HCT116 (cell line): Measurements from ENCODE around the gene POU3F2. TPM values are rescaled to one million over a fixed set of nuclear protein-coding genes. Genes with fewer than 3 reads are reported as not detected.

ENCODE experiments used
- ATAC-seq: fragments of 200-7000 bp; cut with Tn5 transposase; 2 replicates; pipeline ENCODE4 v1.9.1; 2020; ENCODE audit warnings: mild to moderate bottlenecking, moderate library complexity
- BruUV-seq: library from RNA; stranded (reverse); fragments of 400-500 nt; replicated peaks from 2 replicates; lab custom pipeline; 2021; lab: Mats Ljungman, UMichigan
- CTCF ChIA-PET: fragments of 300-600 bp; sonication (Branson Sonifier 250); formaldehyde crosslinking; loops from one replicate; lab custom pipeline; 2021; ENCODE audit warnings: antibody characterized with exemption; lab: Charles Lee
- POLR2A ChIA-PET: fragments of 300-600, 350-600 bp; sonication (Branson Sonifier 250); formaldehyde crosslinking; loops from one replicate; lab custom pipeline; 2021; ENCODE audit warnings: antibody characterized with exemption; lab: Charles Lee
- RAD21 ChIA-PET, 2 experiments: fragments of 300-600 bp; sonication (Branson Sonifier 250); formaldehyde crosslinking; loops; one replicate each; lab custom pipeline; 2023; ENCODE audit warnings: low total read pairs in 2 of 2; ENCODE audit not compliant: uncharacterized antibody in 2 of 2, unreplicated experiment in 2 of 2, low non-redundant PET in 1 of 2; lab: Charles Lee
- DNase-seq: peaks from one replicate; pipeline ENCODE4 v3.0.0-alpha.2; 2010; ENCODE audit warnings: low read depth, low spot score
- H2AFZ ChIP-seq: fragments of 200-600 bp; shearing (Covaris generic), sonication (generic); 2 replicates; pipeline ENCODE4 v1.6.1; 2017; ENCODE audit warnings: low read depth, mixed run types, mixed read lengths, antibody characterized with exemption, low read length; ENCODE audit not compliant: poor library complexity, severe bottlenecking
- H3K27ac ChIP-seq: 2 replicates; pipeline ENCODE4 v1.5.1; 2012; ENCODE audit warnings: low read depth, low read length
- H3K27me3 ChIP-seq: fragments of 200-600 bp; sonication (generic); 2 replicates; pipeline ENCODE4 v1.6.1; 2016; ENCODE audit warnings: mixed run types, low read length, mixed read lengths; ENCODE audit not compliant: insufficient read depth
- H3K36me3 ChIP-seq, 2 experiments: fragments of 200-500 bp in 1 of 2; fragments of 200-600 bp in 1 of 2; sonication (Bioruptor generic) in 1 of 2; sonication (generic) in 1 of 2; 2 replicates each; pipeline versions ENCODE4 v1.5.1 to v1.6.1; 2014 to 2016; ENCODE audit warnings: low read length in 2 of 2, inconsistent platforms in 1 of 2, mixed read lengths in 1 of 2, mixed run types in 1 of 2; ENCODE audit not compliant: insufficient read depth in 2 of 2, control insufficient read depth in 1 of 2
- H3K4me1 ChIP-seq, 2 experiments: fragments of 200-600 bp in 1 of 2; sonication (generic) in 1 of 2; 2 replicates each; pipeline versions ENCODE4 v1.5.1 to v1.6.1; 2012 to 2017; ENCODE audit warnings: low read length in 2 of 2, inconsistent platforms in 1 of 2, mild to moderate bottlenecking in 1 of 2, mixed read lengths in 1 of 2, mixed run types in 1 of 2, moderate library complexity in 1 of 2; ENCODE audit not compliant: insufficient read depth in 2 of 2, control insufficient read depth in 1 of 2
- H3K4me2 ChIP-seq: fragments of 200-600 bp; sonication (generic); 2 replicates; pipeline ENCODE4 v1.6.1; 2017; ENCODE audit warnings: mixed run types, low read length, mixed read lengths
- H3K4me3 ChIP-seq, 2 experiments: fragments of 200-600 bp in 1 of 2; sonication (generic) in 1 of 2; replicated peaks in 1 of 2; 2 replicates each; pipeline ENCODE4 v1.5.1; 2011 to 2016; ENCODE audit warnings: low read length in 2 of 2, control low read depth in 1 of 2, low read depth in 1 of 2, mild to moderate bottlenecking in 1 of 2, mixed read lengths in 1 of 2, mixed run types in 1 of 2
- H3K79me2 ChIP-seq: fragments of 200-600 bp; sonication (generic); 2 replicates; pipeline ENCODE4 v1.6.1; 2017; ENCODE audit warnings: mild to moderate bottlenecking, mixed run types, low read length, moderate library complexity, mixed read lengths; ENCODE audit not compliant: insufficient read depth
- H3K9ac ChIP-seq: fragments of 200-600 bp; sonication (generic); 2 replicates; pipeline ENCODE4 v1.6.1; 2016; ENCODE audit warnings: low read length, mixed read lengths
- H3K9me2 ChIP-seq: fragments of 200-600 bp; sonication (generic), shearing (Covaris generic); 2 replicates; pipeline ENCODE4 v1.6.1; 2017; ENCODE audit warnings: mixed run types, mild to moderate bottlenecking, moderate library complexity; ENCODE audit not compliant: insufficient read depth
- H3K9me3 ChIP-seq, 2 experiments: fragments of 200-500 bp in 1 of 2; fragments of 200-600 bp in 1 of 2; sonication (Bioruptor generic) in 1 of 2; sonication (generic) in 1 of 2; 2 replicates each; pipeline ENCODE4 v1.6.1; 2014 to 2017; ENCODE audit warnings: low read length in 2 of 2, mixed read lengths in 2 of 2, inconsistent platforms in 1 of 2, low read depth in 1 of 2, mild to moderate bottlenecking in 1 of 2, mixed run types in 1 of 2, moderate library complexity in 1 of 2; ENCODE audit not compliant: control insufficient read depth in 1 of 2, insufficient read depth in 1 of 2
- H4K20me1 ChIP-seq: fragments of 200-600 bp; sonication (generic), shearing (Covaris generic); 2 replicates; pipeline ENCODE4 v1.6.1; 2017; ENCODE audit warnings: mixed run types, mild to moderate bottlenecking, moderate library complexity; ENCODE audit not compliant: insufficient read depth
- CBX3 ChIP-seq: IDR thresholded peaks from 2 replicates; pipeline ENCODE4 v1.6.1; 2012; ENCODE audit warnings: low read depth
- CEBPB ChIP-seq: IDR thresholded peaks from 2 replicates; pipeline ENCODE4 v1.6.1; 2012; ENCODE audit warnings: low read depth
- CTCF ChIP-seq, 3 experiments: fragments of 200-600 bp in 1 of 3; sonication (generic) in 1 of 3; IDR thresholded peaks in 2 of 3; conservative IDR thresholded peaks in 1 of 3; 2 replicates each; pipeline ENCODE4 v1.5.1; 2012 to 2017; ENCODE audit warnings: low read depth in 2 of 3, low read length in 2 of 3, antibody characterized with exemption in 1 of 3, borderline replicate concordance in 1 of 3, control low read depth in 1 of 3, mild to moderate bottlenecking in 1 of 3, mixed read lengths in 1 of 3, mixed run types in 1 of 3, moderate library complexity in 1 of 3; ENCODE audit not compliant: insufficient read depth in 1 of 3
- EGR1 ChIP-seq: IDR thresholded peaks from 2 replicates; pipeline ENCODE4 v1.6.1; 2012; ENCODE audit warnings: low read depth
- ELF1 ChIP-seq: IDR thresholded peaks from 2 replicates; pipeline ENCODE4 v1.6.1; 2012; ENCODE audit warnings: low read depth, borderline replicate concordance
- EZH2 ChIP-seq: fragments of 200-600 bp; sonication (generic); IDR thresholded peaks from 2 replicates; pipeline ENCODE4 v1.6.1; 2017; ENCODE audit warnings: antibody characterized with exemption, mixed run types
- JUND ChIP-seq: IDR thresholded peaks from 2 replicates; pipeline ENCODE4 v1.6.1; 2012
- POLR2A ChIP-seq: IDR thresholded peaks from 2 replicates; pipeline ENCODE4 v1.7.0; 2011; ENCODE audit warnings: borderline replicate concordance; ENCODE audit not compliant: insufficient read depth, insufficient read length; ENCODE audit errors: extremely low read depth
- RAD21 ChIP-seq: IDR thresholded peaks from 2 replicates; pipeline ENCODE4 v1.6.1; 2012; ENCODE audit warnings: low read depth, mild to moderate bottlenecking
- REST ChIP-seq: IDR thresholded peaks from 2 replicates; pipeline ENCODE4 v1.6.1; 2012; ENCODE audit warnings: low read depth
- SIN3A ChIP-seq: IDR thresholded peaks from 2 replicates; pipeline ENCODE4 v1.6.1; 2012; ENCODE audit warnings: low read depth
- SP1 ChIP-seq: IDR thresholded peaks from 2 replicates; pipeline ENCODE4 v1.6.1; 2012; ENCODE audit warnings: low read depth
- SRF ChIP-seq: IDR thresholded peaks from 2 replicates; pipeline ENCODE4 v1.6.1; 2012; ENCODE audit warnings: low read depth
- ZFX ChIP-seq: fragments of 450-650 bp; IDR thresholded peaks from 2 replicates; pipeline ENCODE4 v1.6.1; 2017
- intact Hi-C: fragments of 100-400 bp; cut with micrococcal nuclease; formaldehyde crosslinking; loops from 2 replicates; pipeline ENCODE4 v1.10.0; 2022
- total RNA-seq: library from RNA; stranded (reverse); gene quantifications from one replicate; pipeline ENCODE4 v1.2.1, GENCODE V29; 2021; ENCODE audit not compliant: unreplicated experiment

POU3F2 gene
- total RNA-seq, 1 experiment from 2014 or later = not detected

- Histone ChIP-seq H3K9me2 (no peaks in the 10 kb centered on the region), H3K79me2 (no peaks in the 10 kb centered on the region), H4K20me1 (no peaks in the 10 kb centered on the region), H3K4me1 (no peaks in the 10 kb centered on the region), H3K9ac (no peak overlapping the region), H3K4me2 (no peak overlapping the region), H3K27ac (no peak overlapping the region), H2AFZ (no peak overlapping the region), H3K4me3 (no peak overlapping the region), H3K27me3 (peaks cover 10% of the 10 kb centered on the region; the same call in 1 of the 2 replicates), H3K36me3 (no peaks in the 10 kb centered on the region), H3K9me3 (no peaks in the 10 kb centered on the region)
- ChIA-PET RAD21 (no interaction called here), CTCF (no interaction called here), POLR2A (no interaction called here)
- DNase-seq = no peak
- intact Hi-C loops = no loop called here
- no peak for ATAC-seq
- no peak for TF ChIP-seq EGR1
- no peak for TF ChIP-seq JUND
- no peak for TF ChIP-seq EZH2
- no TSS peak for BruUV-seq
Measured at GRCh38 chr6:98833057-98833306, 1.4 kb upstream of the POU3F2 start.

GRCh38 chr6:98833307-98834059 lies 891 bp upstream of the POU3F2 start:
- no peaks in the 10 kb centered on the region for H3K79me2 ChIP-seq
- intact Hi-C loops = no loop called here
- ChIA-PET POLR2A (no interaction called here), CTCF (no interaction called here), RAD21 (no interaction called here)
- no peak overlapping the region for H3K4me2 ChIP-seq
- no peak for DNase-seq
- no peaks in the 10 kb centered on the region for H3K9me3 ChIP-seq
- no peaks in the 10 kb centered on the region for H3K4me1 ChIP-seq
- no peak overlapping the region for H3K9ac ChIP-seq
- no peaks in the 10 kb centered on the region for H4K20me1 ChIP-seq
- no peaks in the 10 kb centered on the region for H3K9me2 ChIP-seq
- H3K27me3 ChIP-seq = peaks cover 14% of the 10 kb centered on the region; the same call in 1 of the 2 replicates
- no peak overlapping the region for H2AFZ ChIP-seq
- no TSS peak for BruUV-seq
- ATAC-seq = no peak
- no peak for TF ChIP-seq CTCF (IDR thresholded peaks at IDR 0.05 in 2 of 3, conservative IDR thresholded peaks at IDR 0.05 in 1 of 3; ENCODE audit: borderline replicate concordance in 1 of 3, insufficient read depth in 1 of 3, low read depth in 2 of 3, low read length in 2 of 3)
- no peak for TF ChIP-seq CEBPB
- TF ChIP-seq ZFX = no peak
- TF ChIP-seq REST = no peak
- no peak for TF ChIP-seq SIN3A
- TF ChIP-seq EZH2 = no peak
- TF ChIP-seq EGR1 = no peak
- no peak for TF ChIP-seq POLR2A
- TF ChIP-seq CBX3 = no peak
- no peak for TF ChIP-seq RAD21
- no peak for TF ChIP-seq SRF
- TF ChIP-seq ELF1 = no peak
- TF ChIP-seq SP1 = no peak
- no peak overlapping the region for H3K4me3 ChIP-seq
- H3K27ac ChIP-seq = no peak overlapping the region
- no peaks in the 10 kb centered on the region for H3K36me3 ChIP-seq
